Neural progenitor cell (in vitro differentiated cells): Measurements from ENCODE around the gene GUCA2B.

Experiments used
- EZH2phosphoT487 ChIP-seq: fragments of 200-600 bp; sonication (generic); IDR thresholded peaks from 2 replicates; pipeline ENCODE4 v1.6.1; 2017; ENCODE audit warnings: antibody characterized with exemption
- TF ChIP-seq, protein P1 (sequence below): fragments of 200-600 bp; sonication (generic); IDR thresholded peaks from 2 replicates; pipeline ENCODE4 v1.5.1; 2017; ENCODE audit warnings: antibody characterized with exemption, mild to moderate bottlenecking

DNA sequence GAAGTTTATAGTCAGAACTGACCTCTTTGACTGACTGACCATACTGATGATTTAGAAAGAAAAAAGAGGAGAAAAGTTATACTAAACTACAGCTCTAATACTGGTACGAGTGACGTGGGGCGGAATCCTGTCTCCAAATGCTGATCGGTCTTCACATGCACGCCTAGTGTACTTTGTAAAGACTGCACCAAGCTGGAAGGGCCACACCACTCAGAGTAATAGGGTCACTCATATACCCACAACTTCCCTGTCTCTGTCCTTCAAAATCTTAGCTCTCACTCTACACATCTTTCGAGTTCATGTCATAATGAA is 30.7 kb downstream of the GUCA2B start:
- TF ChIP-seq, protein P1, sequence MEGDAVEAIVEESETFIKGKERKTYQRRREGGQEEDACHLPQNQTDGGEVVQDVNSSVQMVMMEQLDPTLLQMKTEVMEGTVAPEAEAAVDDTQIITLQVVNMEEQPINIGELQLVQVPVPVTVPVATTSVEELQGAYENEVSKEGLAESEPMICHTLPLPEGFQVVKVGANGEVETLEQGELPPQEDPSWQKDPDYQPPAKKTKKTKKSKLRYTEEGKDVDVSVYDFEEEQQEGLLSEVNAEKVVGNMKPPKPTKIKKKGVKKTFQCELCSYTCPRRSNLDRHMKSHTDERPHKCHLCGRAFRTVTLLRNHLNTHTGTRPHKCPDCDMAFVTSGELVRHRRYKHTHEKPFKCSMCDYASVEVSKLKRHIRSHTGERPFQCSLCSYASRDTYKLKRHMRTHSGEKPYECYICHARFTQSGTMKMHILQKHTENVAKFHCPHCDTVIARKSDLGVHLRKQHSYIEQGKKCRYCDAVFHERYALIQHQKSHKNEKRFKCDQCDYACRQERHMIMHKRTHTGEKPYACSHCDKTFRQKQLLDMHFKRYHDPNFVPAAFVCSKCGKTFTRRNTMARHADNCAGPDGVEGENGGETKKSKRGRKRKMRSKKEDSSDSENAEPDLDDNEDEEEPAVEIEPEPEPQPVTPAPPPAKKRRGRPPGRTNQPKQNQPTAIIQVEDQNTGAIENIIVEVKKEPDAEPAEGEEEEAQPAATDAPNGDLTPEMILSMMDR, result no peak
- no peak for TF ChIP-seq EZH2phosphoT487
